Right kidney (tissue), 1 donor: ENCODE measurements around the gene KIAA0232.

Experiments used
- DNase-seq: peaks from one replicate; pipeline ENCODE4 v3.0.0-alpha.2; 2016

KIAA0232 gene

DNA sequence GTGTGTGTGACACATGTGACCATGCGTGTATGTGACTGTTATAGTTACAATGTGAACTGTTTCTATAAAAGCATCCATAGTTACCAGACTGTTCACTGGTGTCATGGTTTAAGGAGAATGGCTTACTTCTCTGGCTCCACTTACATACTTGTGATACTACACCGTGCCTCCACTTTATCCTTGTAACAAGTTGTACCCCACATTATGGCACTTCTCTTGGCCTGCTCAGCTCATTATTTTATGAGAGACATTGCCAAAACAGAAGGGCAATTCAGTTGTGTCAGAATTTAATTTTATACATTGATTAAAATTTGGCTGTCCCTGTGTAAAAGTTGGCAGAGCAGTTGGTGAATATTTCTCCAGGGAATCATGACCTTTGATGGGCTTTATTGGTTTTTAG is 64.7 kb downstream of the KIAA0232 start:
- DNase-seq, result no peak

DNA sequence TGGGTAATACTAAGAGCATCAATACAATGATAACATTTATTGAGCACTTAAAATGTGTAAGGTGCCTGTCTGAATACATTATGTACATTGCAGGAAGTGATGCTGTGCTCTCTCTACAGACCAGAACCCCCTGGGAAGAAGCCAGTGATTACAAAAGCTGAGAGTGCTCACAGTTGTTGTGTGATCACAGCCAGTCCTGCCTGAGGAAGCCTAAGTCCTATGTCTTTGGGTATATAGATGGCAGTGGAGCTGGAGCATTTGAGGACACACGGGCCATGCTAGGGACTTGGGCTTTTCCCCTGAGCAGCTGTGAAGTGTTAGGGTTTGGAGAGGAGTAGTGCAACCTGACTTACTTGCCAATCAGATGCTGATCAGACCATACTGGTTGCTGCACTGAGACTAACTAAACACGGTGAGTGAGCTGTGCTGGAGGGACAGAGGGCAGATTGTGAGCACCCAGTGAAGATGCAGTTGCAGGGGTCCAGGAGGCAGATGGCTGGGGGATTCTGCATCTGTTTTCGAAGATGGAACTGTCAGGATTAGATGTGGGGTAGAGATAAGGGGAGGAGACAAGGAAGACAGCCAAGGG is 66.3 kb downstream of the KIAA0232 start:
- DNase-seq, result no peak

DNA sequence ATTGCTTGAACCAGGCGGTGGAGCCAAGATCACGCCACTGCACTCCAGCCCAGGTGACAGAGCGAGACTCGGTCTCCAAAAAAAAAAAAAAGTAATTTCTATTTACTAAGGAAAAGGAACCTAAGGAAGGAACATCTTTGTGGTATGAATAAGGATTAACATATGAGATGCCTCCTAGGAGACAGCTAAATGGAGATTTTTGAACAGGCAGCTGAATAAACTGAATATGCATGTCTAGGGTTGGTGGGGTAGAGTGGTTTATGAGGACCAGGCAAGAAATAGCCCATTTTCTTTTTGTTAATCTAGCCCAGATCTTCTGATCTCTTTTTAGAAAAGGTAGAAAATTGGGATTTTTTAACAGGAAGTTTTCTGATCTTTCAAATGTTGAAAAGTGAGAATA is 67.2 kb downstream of the KIAA0232 start:
- DNase-seq, result no peak

DNA sequence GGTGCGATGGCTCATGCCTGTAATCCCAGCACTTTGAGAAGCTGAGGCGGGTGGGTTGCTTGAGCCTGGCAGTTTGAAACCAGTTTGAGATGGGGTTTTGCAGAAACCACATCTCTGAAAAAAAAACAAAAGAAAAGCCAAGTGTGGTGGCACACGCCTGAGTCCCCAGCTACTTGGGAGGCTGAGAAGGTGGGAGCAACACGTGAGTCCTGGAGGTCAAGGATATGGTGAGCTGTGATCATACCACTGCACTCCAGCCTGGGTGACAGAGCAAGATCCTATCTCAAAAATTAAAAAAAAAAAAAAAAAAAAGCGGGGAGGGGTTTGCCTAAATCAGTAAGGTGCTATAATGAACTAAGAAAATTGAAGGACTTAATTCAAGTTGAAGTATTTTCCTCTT is 68.9 kb downstream of the KIAA0232 start:
- no peak for DNase-seq

DNA sequence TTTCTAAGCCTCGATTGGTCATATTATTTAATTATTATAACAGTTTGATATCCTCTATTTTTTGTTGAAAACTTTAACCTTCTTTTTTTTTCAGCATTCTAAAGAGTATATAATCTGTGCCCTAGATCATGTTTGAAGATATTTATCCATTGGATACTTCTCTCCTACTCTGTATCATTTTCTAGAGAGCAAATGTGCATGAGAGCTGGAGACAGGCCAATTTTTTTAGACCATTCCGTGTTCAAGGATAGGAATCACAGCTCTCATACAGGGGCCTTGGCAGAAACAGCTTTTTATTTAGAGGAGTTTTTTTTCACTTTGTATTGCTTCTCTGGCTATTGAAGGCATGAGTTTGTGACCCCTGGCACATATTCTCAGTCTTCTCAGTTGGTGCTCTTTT is 69.4 kb downstream of the KIAA0232 start:
- no peak for DNase-seq

DNA sequence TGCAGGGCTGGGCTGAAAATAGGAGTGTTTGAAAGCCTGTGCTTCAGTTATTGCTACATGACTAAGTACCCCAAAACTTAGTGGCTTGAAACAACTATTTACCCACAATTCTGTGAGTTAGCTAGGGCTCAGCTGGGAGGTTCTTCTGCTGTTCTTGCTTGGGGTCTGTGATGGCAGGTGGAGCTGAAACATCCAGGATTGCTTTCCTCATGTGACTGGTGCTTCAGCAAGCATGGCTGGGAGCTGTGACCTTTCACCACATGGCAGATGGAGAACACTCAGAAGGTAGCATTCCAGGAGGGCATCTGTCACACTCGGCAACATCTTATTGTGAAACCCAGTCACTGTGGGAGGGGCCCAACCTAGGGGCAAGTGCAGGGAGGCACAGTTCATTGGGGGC is 70.1 kb downstream of the KIAA0232 start:
- DNase-seq, result no peak

DNA sequence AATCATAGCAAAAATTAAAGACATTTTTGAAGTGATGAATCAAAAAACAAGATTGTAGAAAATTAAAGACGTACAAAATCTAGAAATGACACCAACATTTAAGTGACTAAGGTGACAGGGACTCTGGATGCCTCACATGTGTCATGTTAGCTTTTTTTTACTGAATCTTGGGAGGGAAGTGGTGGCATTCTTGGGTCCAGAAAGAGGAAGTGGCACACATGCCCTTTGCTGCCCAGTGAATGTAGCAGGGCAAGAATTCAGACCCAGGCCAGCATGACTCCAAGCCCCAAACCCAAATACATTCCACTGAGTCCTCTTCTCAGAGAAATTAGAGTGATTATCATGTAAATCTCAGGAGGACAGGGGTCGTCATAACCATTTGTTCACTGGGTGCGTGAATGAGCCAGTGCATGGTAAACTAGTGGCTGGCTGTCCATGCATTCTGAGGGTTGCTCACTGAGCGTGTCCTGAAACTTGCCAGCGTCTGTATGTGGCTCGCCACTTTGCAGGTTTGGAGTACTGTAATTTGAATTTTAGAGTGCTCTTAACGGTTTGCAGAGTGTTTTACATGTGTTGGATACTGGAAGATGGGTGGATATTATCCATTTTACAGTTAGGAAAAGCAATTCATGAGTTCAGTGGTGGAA is 71.7 kb downstream of the KIAA0232 start:
- DNase-seq, result no peak

DNA sequence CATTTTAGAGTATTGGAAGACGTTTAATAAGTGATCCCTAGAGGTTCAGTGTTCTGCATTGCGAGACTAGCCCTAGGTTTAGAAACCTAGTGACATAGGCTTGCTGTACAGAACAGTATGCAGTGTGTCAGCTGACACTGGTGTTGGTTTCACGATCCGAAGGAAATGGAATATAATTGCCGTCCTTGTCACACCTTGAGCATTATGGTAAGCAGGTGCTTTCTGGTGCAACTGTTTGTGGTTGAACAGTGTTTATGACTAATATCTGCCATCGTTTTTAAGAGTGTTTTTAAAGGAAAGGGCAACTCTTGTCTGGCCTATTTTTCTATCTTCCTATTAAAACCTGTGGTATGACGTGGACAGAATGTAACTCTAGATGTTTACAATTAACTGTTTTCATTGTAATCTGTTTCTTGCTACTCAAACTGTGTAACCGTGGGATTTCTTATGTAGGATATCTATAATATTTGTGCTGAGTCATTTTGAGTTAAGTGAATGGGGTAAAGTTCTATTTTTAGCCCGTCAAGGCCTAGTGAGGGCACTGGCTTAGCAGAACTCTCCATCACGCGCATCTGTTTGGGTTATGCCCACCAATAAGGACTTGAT is 73.3 kb downstream of the KIAA0232 start:
- DNase-seq, result no peak

DNA sequence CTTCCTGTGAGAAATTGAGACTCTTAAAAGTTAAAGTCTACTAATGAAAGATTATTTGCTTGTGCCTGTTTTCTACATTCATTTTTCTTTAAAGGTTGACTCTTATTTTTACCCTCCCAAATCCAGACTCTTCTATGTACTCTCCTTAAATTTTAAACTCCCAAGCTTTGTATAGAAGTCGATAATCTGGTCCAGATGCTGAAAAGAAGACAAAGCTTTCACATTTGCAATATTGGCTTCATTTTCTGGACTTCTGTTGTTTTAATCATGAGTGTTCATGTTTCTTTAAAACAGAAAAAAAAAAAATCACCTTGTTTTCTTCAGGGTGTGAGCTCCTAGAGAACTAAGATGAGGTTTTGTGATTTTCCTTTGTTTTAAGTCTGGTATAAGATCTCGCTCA is 73.9 kb downstream of the KIAA0232 start:
- DNase-seq, result no peak

DNA sequence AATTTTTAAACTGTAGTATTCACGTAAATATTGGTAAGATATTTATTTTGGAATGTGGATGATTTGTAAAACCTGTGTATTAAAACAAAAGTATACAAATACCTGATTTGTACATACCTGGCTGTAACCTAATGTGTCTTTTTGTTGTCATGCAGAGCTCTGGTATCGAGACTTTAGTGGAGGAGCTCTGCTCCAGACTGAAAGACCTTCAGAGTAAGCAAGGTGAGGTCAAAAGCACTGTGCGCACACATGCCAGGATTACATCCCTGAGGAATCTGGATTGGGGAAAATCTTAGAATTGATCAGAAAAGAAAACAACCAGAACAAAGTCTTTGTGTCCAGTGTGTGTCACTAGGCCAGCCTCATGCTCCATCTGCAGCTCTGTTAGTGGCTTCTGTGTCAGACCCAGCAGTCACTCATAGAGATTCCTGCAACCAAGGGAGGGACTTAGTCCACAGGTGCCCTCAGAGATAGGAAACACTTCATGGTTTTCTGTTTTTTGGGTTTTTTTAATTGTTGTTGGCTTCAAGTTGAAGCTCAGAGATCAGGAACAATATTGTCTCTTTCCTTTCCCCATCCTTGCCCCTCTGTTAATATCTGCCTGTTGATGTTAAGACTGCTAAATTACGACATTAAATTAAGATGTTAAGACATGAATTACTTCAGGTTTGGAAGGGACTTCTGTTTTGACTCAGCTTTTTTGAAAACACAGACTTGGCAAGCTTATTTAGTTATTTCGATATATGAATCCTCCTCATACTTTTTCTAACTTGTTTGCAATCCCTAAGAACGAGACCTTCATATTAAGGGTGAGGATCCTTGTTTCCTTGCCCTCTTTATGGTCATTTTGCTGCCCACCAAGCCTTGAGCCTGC is 74.7 kb downstream of the KIAA0232 start:
- no peak for DNase-seq

DNA sequence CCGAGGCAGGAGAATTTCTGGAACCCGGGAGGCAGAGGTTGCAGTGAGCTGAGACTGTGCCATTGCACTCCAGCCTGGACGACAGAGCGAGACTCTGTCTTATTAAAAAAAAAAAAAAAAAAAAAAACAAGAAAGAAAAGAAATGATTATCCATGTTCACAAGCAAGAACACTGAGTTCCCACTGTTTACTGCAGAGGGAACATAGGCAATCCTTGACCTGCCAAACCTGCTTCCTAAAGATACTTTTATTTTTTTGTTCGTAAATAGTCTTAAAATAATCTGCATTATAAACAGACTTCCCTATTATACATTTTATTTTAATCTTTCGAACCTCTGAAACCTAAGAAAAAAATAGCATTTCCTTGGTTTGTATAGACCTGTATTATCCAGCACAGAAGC is 76.5 kb downstream of the KIAA0232 start:
- DNase-seq, result no peak

DNA sequence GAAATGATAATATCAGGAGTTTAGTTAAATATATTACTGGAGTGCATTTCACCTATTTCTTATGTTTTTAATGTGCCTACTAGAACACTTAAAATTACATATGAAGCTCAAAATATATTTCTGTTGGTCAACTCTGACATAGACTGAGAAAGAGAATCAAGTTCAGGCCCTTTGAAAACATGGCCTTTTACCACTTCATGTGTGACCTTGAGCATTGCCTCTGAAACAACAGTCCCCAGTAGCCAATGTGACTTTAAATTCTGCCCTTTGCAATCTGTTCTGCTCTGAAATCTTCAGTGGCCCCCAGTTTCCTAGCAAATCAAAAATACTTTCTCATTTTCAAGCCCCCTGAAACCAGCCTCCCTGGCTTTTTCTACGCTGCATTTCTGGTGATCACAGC is 77.0 kb downstream of the KIAA0232 start:
- no peak for DNase-seq

DNA sequence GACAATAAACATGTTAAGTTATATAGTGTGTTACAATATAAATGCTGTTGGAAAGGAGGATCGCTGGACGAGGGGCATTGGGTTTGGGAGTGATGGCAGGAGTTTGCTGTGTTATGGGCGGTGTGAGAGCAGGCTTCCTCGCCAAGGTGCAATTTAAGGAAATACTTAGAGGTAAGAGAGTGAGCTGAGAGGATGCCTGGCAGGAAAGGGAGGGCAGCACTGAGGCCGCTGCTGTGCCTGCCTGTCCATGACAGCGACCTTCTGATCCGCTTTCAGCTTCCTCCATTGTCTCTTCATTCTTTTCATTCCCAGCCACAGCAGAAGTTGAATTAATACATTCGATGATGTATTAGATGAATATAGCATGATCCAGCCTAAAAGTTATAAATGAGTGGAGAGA is 85.9 kb downstream of the KIAA0232 start:
- DNase-seq, result no peak

DNA sequence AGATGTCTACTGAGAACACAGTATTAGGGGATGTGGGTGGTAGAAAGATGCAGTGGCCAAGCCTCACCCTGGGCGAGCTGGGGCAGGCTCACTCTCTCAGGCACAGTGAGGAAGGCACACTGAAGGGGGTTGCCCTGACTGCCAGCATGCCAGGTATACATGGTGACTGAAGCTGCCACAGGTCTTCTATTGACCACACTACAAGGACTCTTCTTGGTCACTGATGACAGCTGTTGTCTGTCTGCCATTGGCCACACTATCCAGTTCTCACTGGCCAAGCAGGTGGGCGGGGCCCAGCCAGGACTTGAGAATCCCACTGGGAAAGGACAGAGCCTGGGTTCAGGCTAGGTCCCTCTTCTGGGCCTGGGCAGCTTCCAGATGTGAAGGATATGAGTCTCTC is 87.4 kb downstream of the KIAA0232 start:
- DNase-seq, result no peak

DNA sequence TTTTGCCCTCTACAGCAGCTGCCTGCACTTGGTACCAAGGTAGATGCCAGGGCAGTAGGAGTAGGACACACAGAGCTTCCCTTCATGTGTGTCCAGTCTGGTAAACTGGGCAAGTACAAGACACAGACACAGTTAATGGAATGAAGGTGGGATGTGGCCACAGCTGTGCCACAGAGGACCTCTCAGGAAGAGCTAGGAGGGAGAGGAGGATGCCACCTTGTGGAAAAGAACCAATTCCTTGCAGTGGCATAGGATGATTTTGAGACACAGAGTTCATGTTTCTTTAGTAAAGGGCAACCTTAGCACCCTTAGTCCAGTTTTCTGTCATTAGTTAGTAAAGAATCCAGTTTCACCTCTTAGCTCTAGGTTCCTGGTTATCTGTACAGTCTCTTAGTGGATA is 90.8 kb downstream of the KIAA0232 start:
- DNase-seq, result no peak

DNA sequence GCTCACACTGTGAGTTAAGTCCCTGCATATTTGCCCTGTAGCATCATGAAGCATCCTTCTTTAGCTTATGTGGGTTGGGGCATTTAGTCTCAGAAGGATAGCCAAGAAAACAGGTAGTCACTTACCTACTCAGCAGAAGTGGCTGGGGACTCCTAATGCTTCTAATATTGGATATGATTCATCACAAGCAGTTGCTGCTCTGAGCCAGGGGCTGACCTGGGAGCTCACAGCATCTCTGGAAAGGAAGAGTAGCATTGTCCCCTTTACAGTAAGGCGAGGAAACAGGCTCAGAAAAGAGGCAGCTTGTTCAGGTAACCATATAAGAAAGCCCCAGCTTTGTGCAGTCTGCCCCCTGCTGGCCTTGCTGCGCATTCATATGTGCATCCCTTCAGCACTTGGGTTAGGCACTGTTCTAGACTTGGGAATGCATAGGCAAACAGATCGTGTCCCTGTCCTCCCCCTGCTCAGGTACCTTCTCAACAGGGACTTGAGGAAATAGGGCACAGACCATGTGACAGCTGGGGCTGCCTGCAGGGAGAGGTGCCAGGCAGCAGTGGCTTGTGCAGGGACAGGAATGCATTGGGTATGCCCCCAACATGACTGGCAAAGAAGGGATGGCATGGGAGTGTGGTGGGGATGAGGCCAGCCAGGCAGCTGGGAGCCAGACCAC is 91.4 kb downstream of the KIAA0232 start:
- DNase-seq, result no peak

DNA sequence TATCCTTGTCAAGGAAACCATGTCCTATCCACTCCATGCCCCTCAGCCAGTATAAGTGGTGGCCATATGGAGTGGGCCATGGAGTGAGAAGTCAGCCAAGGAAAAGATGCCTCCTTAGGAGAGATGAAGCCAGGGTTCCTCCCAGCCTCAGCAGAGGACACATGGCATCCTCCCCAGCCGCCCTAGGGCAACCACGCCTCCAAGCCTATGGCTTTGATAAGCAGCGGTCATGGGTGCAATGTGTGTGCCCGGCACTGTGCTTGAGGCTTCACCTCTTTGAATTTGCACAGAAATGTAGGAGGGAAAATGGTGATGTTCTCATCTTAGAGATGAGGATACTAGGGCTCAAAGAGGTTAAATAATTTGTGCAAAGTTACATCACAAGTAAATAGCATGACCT is 92.5 kb downstream of the KIAA0232 start:
- DNase-seq, result no peak

DNA sequence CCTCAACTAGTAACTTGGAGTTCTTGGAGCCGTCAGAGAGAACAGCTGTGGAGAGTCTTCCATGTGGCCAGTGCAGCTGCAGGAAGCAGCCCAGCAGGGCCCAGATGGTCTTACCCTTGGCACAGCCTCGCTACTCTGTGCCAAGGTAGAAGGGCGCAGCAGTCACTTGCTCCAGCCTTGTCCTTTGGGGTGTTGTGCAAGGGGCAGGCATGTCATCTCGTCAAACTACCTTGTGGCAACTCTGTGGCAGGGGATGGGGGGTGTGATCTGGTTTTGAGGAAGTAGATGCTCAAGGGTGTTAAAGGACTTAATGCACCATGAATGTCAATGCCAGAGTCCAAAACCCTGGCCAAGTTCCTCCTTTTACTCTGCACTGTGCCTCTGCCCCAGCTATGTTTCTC is 92.9 kb downstream of the KIAA0232 start:
- no peak for DNase-seq

DNA sequence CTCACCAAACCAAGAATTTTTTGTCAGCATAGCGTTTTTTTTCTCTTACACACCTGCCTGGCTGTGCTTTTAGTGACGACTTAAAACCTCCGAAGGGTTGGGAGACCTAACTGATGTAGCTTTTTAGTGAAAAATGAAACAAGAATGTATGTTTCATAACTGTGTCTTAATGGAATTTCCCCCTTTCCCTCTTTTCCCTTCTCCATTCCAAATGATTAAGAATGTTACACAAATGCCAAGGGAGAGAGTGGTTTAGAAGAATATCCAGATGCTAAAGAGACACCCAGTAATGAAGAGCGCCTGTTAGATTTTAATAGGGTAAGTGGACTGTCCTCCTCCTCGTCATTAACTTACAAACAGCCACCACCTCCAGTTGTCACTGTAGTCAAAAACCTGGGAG is 93.9 kb downstream of the KIAA0232 start:
- DNase-seq, result no peak

DNA sequence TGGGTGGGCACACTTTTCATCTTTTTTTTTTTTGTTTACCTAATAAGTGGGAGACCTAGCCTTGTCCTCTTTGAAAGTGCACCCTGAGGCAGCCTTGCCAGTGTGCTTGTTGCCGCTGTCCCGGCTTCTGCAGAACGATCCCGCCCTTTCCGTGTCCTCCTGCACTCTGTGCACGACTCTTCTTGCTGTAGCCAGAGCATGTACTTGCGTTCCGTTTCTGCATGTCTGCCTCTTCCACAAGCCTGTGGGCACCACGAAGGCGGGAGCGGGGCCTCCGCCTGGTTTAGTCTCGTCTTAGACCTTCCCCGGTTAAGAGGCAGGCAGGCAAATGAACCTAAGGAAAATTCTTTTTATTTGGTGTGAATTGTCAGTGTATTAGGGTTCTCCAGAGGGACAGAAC is 94.5 kb downstream of the KIAA0232 start:
- no peak for DNase-seq

DNA sequence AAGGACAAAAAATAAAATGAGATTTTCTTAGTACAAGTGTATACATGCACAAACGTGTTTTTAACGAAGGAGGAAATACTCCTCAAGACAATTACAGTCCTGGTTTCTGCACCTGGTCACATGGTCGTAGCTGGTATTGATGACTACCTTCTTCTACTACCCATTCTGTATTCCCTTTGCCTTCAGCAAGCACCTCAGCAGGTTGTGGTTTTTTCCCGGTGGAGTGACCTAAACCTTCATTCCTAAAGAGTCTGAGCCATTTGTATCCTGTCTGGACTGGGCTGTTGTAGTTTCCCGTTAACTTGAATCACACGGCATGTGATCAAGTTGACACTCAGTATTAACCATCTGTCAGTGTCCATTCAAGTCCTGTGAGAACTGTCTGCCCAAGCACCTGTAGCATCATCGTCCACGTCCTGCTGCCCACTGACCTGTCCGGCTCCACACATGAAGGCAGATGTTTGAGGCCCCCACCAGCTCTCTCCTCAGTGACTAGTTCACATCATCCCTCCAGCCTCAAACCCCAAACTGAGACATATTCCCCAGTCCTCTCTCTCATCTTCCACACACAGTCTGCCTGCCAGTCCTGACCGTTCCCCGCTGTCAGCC is 96.0 kb downstream of the KIAA0232 start:
- no peak for DNase-seq

DNA sequence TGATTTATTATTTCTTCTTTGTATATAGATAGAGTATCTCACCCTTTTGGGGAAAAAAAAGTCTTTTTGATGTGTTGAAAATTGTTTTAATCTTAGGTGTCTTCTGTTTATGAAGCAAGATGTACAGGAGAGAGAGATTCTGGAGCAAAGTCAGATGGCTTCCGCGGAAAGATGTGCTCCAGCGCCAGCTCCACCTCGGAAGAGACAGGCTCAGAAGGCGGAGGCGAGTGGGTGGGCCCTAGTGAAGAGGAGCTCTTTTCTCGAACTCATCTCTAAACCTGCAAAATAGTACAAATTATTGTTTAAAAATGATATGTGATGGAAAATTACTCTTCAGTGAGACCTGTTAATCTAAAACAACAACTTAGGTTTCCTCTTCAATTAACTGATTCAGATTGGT is 98.2 kb downstream of the KIAA0232 start:
- no peak for DNase-seq
